ENCODE data around the gene TPBGL. TPM values are rescaled to one million over a fixed set of nuclear protein-coding genes. Genes with fewer than 3 reads are reported as not detected.
A peak's percentile ranks its signal among the peaks of the same experiment; 100 is the strongest.

TPBGL gene
- total and polyA plus RNA-seq, 8 donors = 0.09 to 1.3 (median 0.25) TPM; not detected in 1

DNA sequence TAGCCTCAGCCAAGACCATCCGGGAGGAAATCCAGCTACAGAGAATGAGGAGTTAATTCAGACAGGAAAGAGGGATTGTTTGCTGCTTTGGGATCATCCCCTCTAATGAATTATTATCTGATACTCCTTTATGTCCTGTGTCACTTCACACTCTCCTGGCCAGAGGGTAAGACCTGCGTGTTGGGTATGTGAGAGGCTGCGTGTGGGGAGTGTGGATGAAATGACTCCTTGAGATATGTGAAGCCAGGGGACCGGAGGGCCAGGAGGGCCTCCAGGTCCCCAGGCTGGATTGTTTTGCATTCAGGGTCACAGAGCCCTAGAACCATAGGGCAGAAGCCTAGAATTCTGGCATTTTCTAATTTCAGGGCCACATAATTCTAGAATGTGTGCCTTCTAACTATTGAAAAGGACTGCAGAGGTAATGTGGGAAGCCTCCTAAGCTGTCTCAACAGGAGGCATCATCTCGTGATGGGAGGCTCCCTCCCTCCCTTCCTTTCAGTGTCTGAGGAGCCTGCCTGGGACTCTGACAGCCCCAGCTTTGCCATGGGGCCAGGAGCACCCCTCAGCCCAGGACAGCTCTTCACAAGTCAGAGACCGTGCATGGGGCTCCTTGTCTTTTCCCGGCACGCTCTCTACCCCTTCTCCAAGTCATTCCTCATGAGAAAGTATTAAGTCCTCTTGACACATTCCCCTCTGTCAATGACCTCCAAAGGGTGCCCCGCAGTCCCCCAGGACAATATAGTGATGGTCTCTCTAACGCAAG is 3.7 kb downstream of the TPBGL start:
- no peak overlapping the region for H3K4me3 ChIP-seq
- TF ChIP-seq, protein P1, sequence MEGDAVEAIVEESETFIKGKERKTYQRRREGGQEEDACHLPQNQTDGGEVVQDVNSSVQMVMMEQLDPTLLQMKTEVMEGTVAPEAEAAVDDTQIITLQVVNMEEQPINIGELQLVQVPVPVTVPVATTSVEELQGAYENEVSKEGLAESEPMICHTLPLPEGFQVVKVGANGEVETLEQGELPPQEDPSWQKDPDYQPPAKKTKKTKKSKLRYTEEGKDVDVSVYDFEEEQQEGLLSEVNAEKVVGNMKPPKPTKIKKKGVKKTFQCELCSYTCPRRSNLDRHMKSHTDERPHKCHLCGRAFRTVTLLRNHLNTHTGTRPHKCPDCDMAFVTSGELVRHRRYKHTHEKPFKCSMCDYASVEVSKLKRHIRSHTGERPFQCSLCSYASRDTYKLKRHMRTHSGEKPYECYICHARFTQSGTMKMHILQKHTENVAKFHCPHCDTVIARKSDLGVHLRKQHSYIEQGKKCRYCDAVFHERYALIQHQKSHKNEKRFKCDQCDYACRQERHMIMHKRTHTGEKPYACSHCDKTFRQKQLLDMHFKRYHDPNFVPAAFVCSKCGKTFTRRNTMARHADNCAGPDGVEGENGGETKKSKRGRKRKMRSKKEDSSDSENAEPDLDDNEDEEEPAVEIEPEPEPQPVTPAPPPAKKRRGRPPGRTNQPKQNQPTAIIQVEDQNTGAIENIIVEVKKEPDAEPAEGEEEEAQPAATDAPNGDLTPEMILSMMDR (IDR thresholded peaks at IDR 0.05) = no peak
- no peaks in the 10 kb centered on the region for H3K36me3 ChIP-seq
- DNase-seq (peak in 1 of 4 donors; percentile 8), ATAC-seq (no peak)
- H3K27ac ChIP-seq = no peak overlapping the region
- H3K9me3 ChIP-seq = no peaks in the 10 kb centered on the region
- peaks cover 8 to 23% of the 10 kb centered on the region in 2 donors for H3K4me1 ChIP-seq
- H3K27me3 ChIP-seq = peaks cover 38 to 62% of the 10 kb centered on the region in 2 donors
- intact Hi-C loops (cut with DNase I) = no loop called here

DNA sequence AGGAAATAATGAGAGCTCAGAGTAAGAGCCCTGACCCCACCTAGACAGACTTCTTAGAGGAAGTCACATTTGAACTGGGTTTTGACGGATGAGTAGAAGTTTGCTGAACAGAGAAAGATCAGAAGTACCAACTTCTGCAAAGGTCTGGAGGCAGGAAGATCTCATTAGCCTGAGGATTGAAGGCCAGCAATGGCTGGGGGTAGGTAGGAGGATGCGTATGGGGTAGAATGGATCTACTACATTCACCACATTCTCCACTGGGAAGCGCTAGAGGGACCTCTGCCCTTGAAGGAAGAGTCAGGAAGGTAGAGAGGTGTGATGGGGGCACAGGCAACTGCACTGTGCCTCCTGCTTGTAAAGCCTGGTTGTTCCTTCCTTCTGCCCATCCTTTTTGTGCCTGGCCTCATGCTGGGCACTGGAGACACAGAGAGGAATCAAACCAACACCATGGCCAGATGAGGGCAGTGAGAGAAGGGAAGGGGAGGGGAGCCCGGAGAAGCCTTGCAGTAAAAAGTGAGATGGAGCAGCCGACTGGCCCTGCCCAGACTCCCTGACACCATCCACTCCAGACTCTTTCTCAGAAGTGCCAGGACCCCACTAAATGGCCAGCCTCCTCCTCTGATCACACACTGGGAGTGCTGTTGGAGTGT is 4.9 kb downstream of the TPBGL start:
- TF ChIP-seq, protein P1 (IDR thresholded peaks at IDR 0.05) = no peak
- ATAC-seq (no peak), DNase-seq (peak in 1 of 4 donors; percentile 22)
- intact Hi-C loops (cut with DNase I) = loop anchor here in 1 of 2 donors (5.0 kb wide), 3 partner anchors 103 to 313 kb away; no protein-coding TSS in a partner anchor
- Histone ChIP-seq H3K4me3 (no peak overlapping the region), H3K9me3 (no peaks in the 10 kb centered on the region), H3K27ac (no peak overlapping the region), H3K27me3 (peaks cover 26 to 59% of the 10 kb centered on the region in 2 donors), H3K36me3 (no peaks in the 10 kb centered on the region), H3K4me1 (peaks cover 5 to 18% of the 10 kb centered on the region in 2 donors)

DNA sequence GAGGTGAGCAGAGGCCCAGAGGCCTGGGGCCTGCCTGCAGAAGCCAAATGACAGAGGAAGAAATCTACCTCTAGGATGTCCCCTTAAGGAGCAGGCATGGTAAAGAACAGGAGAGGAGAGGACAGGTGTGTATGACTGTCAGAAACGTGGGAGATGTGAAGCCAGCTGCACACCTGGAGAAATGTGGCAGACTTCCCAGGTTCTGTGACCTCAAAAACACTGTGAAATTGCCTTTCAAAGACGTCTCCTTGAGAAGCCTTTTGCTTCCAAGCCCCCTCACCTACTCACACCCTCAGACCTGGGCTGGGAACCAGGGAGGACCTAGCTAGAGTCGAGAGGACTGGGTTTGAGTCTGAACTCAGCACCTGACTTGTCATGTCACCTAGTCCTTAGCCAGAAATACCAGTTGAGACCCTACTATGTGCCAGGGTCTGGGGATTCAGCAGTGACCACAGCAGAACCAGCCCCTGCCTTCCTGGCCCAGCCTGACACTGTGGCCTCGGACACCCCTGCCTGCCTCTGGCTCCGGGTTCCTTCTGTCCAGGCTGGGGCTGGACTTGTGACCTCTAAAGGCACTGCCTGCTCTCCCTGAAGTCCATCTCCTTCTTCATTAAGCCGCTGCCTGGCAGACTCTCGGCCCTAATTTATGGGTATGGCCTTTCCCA is 5.6 kb downstream of the TPBGL start:
- Histone ChIP-seq H3K36me3 (no peaks in the 10 kb centered on the region), H3K27me3 (peaks cover 19 to 57% of the 10 kb centered on the region in 2 donors), H3K4me3 (no peak overlapping the region), H3K9me3 (no peaks in the 10 kb centered on the region), H3K4me1 (peaks cover 3 to 11% of the 10 kb centered on the region in 2 donors), H3K27ac (no peak overlapping the region)
- intact Hi-C loops (cut with DNase I) = loop anchor here in 1 of 2 donors (5.0 kb wide), 3 partner anchors 104 to 314 kb away; no protein-coding TSS in a partner anchor
- TF ChIP-seq, protein P1 (IDR thresholded peaks at IDR 0.05) = no peak
- DNase-seq (no peak), ATAC-seq (no peak)

DNA sequence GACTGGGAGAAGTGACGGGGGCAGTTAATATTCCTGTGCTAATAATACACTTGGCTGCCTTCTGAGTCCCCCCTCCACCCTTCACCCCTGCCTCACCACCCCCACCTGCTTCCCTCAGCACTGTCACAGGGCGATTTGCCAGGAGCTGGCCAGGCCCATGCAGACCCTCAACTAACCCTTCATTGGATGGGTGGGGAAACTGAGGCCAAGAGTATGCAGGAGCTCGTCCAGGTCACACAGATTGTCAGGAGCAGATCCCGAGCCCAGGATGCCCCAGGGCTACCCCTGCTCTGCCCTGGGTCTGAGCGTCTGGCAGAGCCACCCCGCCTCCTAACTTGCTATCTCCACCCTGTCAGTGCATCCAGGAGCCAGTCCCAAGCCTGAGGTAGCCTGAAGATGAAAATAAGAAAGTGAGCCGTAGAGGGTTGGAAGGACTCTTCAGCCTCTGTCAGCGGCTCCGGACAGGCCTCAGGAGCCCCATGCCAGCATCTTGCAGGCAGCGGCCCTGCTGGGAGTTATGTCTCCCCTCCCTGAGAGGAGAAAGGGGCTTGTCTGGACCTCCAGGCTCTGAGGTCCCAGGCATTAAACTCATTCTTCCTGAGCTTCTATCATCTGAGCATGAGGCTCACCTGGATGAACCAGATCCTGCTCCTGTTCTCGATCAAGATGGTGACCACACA is 6.2 kb downstream of the TPBGL start:
- Histone ChIP-seq H3K36me3 (no peaks in the 10 kb centered on the region), H3K9me3 (no peaks in the 10 kb centered on the region), H3K4me1 (peaks cover 3 to 7% of the 10 kb centered on the region in 2 donors), H3K27me3 (peaks cover 19 to 52% of the 10 kb centered on the region in 2 donors), H3K4me3 (no peak overlapping the region), H3K27ac (no peak overlapping the region)
- ATAC-seq (no peak), DNase-seq (peak in 1 of 4 donors; percentile 27)
- TF ChIP-seq, protein P1 (IDR thresholded peaks at IDR 0.05) = no peak
- intact Hi-C loops (cut with DNase I) = loop anchor here in 1 of 2 donors (5.0 kb wide), 3 partner anchors 105 to 315 kb away; no protein-coding TSS in a partner anchor

All from left lung (tissue), 10 donors.